Endothelial cell of umbilical vein (primary cell): Measurements from ENCODE around the gene PLXNA4. TPM values are rescaled to one million over a fixed set of nuclear protein-coding genes. Genes with fewer than 3 reads are reported as not detected.

Experiments
- BruUV-seq: library from RNA; stranded (reverse); fragments of 400-500 nt; replicated peaks from 2 replicates; lab custom pipeline; 2021; lab: Mats Ljungman, UMichigan
- CTCF ChIA-PET: fragments of 300-600, 350-600 bp; sonication (Branson Sonifier 250); formaldehyde crosslinking; loops from one replicate; lab custom pipeline; 2021; ENCODE audit warnings: antibody characterized with exemption, inconsistent platforms; lab: Charles Lee
- POLR2A ChIA-PET: fragments of 300-600, 350-600 bp; sonication (Branson Sonifier 250); formaldehyde crosslinking; loops from one replicate; lab custom pipeline; 2021; ENCODE audit warnings: antibody characterized with exemption, inconsistent platforms; lab: Charles Lee
- DNase-seq: peaks from one replicate; pipeline ENCODE4 v3.0.0-alpha.2; 2011; ENCODE audit warnings: low read depth, low spot score
- FAIRE-seq: peaks from 2 replicates; lab custom pipeline; 2011; peaks lifted over from hg19 to GRCh38; lab: Jason Lieb, UNC
- H2AFZ ChIP-seq: 2 replicates; pipeline ENCODE4 v1.6.0; 2012; ENCODE audit warnings: low read depth, low read length, control low read depth, inconsistent platforms
- H3K27ac ChIP-seq: 2 replicates; pipeline ENCODE4 v1.5.1; 2011; ENCODE audit warnings: low read depth, mild to moderate bottlenecking, control low read depth, low read length, moderate library complexity; ENCODE audit not compliant: insufficient read depth
- H3K27me3 ChIP-seq, 2 experiments: 2 replicates each; pipeline versions ENCODE4 v1.6.0 to v1.6.1; 2011; ENCODE audit warnings: low read length in 2 of 2, mixed read lengths in 1 of 2; ENCODE audit not compliant: control insufficient read depth in 2 of 2, insufficient read depth in 2 of 2
- H3K36me3 ChIP-seq, 2 experiments: 2 replicates in 1 of 2; 3 replicates in 1 of 2; pipeline ENCODE4 v1.5.1; 2011; ENCODE audit warnings: low read length in 2 of 2, mild to moderate bottlenecking in 1 of 2, moderate library complexity in 1 of 2; ENCODE audit not compliant: control insufficient read depth in 2 of 2, insufficient read depth in 2 of 2; ENCODE audit errors: extremely low read depth in 1 of 2
- H3K4me1 ChIP-seq: 3 replicates; pipeline ENCODE4 v1.5.1; 2011; ENCODE audit warnings: mild to moderate bottlenecking, low read length; ENCODE audit not compliant: control insufficient read depth, insufficient read depth; ENCODE audit errors: extremely low read depth
- H3K4me2 ChIP-seq: 2 replicates; pipeline ENCODE4 v1.6.1; 2011; ENCODE audit warnings: low read length, control low read depth, mixed read lengths; ENCODE audit not compliant: insufficient read depth
- H3K4me3 ChIP-seq, 3 experiments: fragments of 200-600 bp in 1 of 3; sonication (generic), shearing (Covaris generic) in 1 of 3; replicated peaks in 1 of 3; 2 replicates each; pipeline ENCODE4 v1.5.1; 2011 to 2016; ENCODE audit warnings: control low read depth in 3 of 3, low read length in 3 of 3, mild to moderate bottlenecking in 2 of 3, inconsistent platforms in 1 of 3, low read depth in 1 of 3, moderate library complexity in 1 of 3; ENCODE audit not compliant: insufficient read depth in 1 of 3
- H3K79me2 ChIP-seq: 2 replicates; pipeline ENCODE4 v1.6.0; 2012; ENCODE audit warnings: low read length, inconsistent platforms; ENCODE audit not compliant: control insufficient read depth, insufficient read depth
- H3K9ac ChIP-seq: replicated peaks from 2 replicates; pipeline ENCODE3; 2011; ENCODE audit warnings: low read length, control low read depth; ENCODE audit not compliant: insufficient read depth; ENCODE audit errors: extremely low read depth
- H3K9me1 ChIP-seq: replicated peaks from 3 replicates; pipeline ENCODE4 v1.6.0; 2011; ENCODE audit warnings: mild to moderate bottlenecking, low read length; ENCODE audit not compliant: control insufficient read depth, insufficient read depth; ENCODE audit errors: extremely low read depth
- H3K9me3 ChIP-seq: replicated peaks from 2 replicates; pipeline ENCODE4 v1.5.1; 2012; ENCODE audit warnings: low read length, inconsistent platforms; ENCODE audit not compliant: control insufficient read depth, insufficient read depth
- H4K20me1 ChIP-seq: replicated peaks from 2 replicates; pipeline ENCODE3; 2011; ENCODE audit warnings: mild to moderate bottlenecking, low read length; ENCODE audit not compliant: control insufficient read depth, insufficient read depth; ENCODE audit errors: extremely low read depth
- CTCF ChIP-seq, 2 donors: IDR thresholded peaks; 1 replicate in 1 of 2; 2 replicates in 1 of 2; pipeline ENCODE4 v1.5.1; 2011; ENCODE audit warnings: low read length in 2 of 2, mild to moderate bottlenecking in 2 of 2, moderate library complexity in 2 of 2, control low read depth in 1 of 2, inconsistent platforms in 1 of 2, low read depth in 1 of 2; ENCODE audit not compliant: insufficient read depth in 1 of 2; ENCODE audit errors: extremely low read depth in 1 of 2
- EZH2 ChIP-seq: IDR thresholded peaks from 2 replicates; pipeline ENCODE4 v1.6.1; 2012; ENCODE audit warnings: borderline replicate concordance, low read depth, mild to moderate bottlenecking, moderate library complexity, low read length, inconsistent platforms; ENCODE audit not compliant: severe bottlenecking
- FOS ChIP-seq: IDR thresholded peaks from 2 replicates; pipeline ENCODE4 v1.6.1; 2011; ENCODE audit warnings: mild to moderate bottlenecking, low read length, moderate library complexity, borderline replicate concordance; ENCODE audit not compliant: insufficient read depth
- GATA2 ChIP-seq: IDR thresholded peaks from 2 replicates; pipeline ENCODE4 v1.7.0; 2011; ENCODE audit warnings: low read depth, mild to moderate bottlenecking, moderate library complexity, mixed read lengths, low read length; ENCODE audit not compliant: insufficient read length, insufficient read depth
- JUN ChIP-seq: IDR thresholded peaks from 2 replicates; pipeline ENCODE4 v1.6.1; 2011; ENCODE audit warnings: borderline replicate concordance, low read depth; ENCODE audit not compliant: insufficient read length, insufficient read depth
- MAX ChIP-seq: IDR thresholded peaks from 2 replicates; pipeline ENCODE4 v1.6.1; 2011; ENCODE audit not compliant: insufficient read depth, insufficient read length
- MYC ChIP-seq: IDR thresholded peaks from one replicate; pipeline ENCODE4 v1.6.1; 2011; ENCODE audit warnings: mild to moderate bottlenecking, low read depth, low read length
- POLR2A ChIP-seq: IDR thresholded peaks from 2 replicates; pipeline ENCODE4 v1.6.1; 2012; ENCODE audit warnings: low read depth, mild to moderate bottlenecking, control low read depth, low read length
- POLR2AphosphoS5 ChIP-seq: IDR thresholded peaks from 2 replicates; pipeline ENCODE4 v1.6.1; 2012; ENCODE audit warnings: low read depth, mild to moderate bottlenecking, control low read depth, low read length, moderate library complexity; ENCODE audit not compliant: insufficient read depth
- dilution Hi-C: fragments of 300-500 bp; cut with MboI; formaldehyde crosslinking; loops from one replicate; pipeline ENCODE4 v1.15.0; 2019; ENCODE audit warnings: low sequenced_read_pairs; ENCODE audit not compliant: extremely low pct_ligation_motif_present
- intact Hi-C: fragments of 100-400 bp; cut with micrococcal nuclease; formaldehyde crosslinking; loops from one replicate; pipeline ENCODE4 v1.10.0; 2022
- polyA plus RNA-seq, 4 experiments: library from polyadenylated mRNA; depleted of rRNA in 3 of 4; stranded (reverse) in 3 of 4; unstranded in 1 of 4; fragments of >200 nt; gene quantifications; 2 replicates each; pipeline versions ENCODE4 v1.2.1 to v1.2.3, GENCODE V29; 2011 to 2012; ENCODE audit warnings: missing spikeins in 1 of 4
- total RNA-seq: library from RNA; stranded (reverse); gene quantifications from 2 replicates; pipeline ENCODE4 v1.2.3, GENCODE V29; 2021

The PLXNA4 gene
- total and polyA plus RNA-seq, 2 donors (not counting 3 experiments of a cell fraction or from before 2014, with no cell fraction given) = 12.1 to 20.4 TPM

GRCh38 chr7:132246591-132246990, 329.7 kb downstream of the PLXNA4 start:
- TF ChIP-seq MYC (no peak), MAX (no peak), EZH2 (no peak), FOS (no peak), POLR2A (no peak), POLR2AphosphoS5 (no peak), CTCF (IDR thresholded peaks at IDR 0.05; ENCODE audit: extremely low read depth in 1 of 2, insufficient read depth in 1 of 2, low read depth in 1 of 2, low read length in 2 of 2) (no peak), GATA2 (no peak), JUN (no peak)
- no peaks in the 10 kb centered on the region for H3K9me1 ChIP-seq
- H3K27ac ChIP-seq = no peak overlapping the region
- FAIRE-seq = no peak
- ChIA-PET CTCF (no interaction called here), POLR2A (no interaction called here)
- dilution Hi-C loops = no loop called here
- no peaks in the 10 kb centered on the region for H3K36me3 ChIP-seq
- no peaks in the 10 kb centered on the region for H3K9me3 ChIP-seq
- H3K4me1 ChIP-seq = no peaks in the 10 kb centered on the region
- intact Hi-C loops = no loop called here
- no TSS peak for BruUV-seq
- no peak overlapping the region for H3K4me3 ChIP-seq
- no peak overlapping the region for H3K9ac ChIP-seq
- no peak overlapping the region for H2AFZ ChIP-seq
- H3K79me2 ChIP-seq = no peaks in the 10 kb centered on the region
- no peak for DNase-seq
- H4K20me1 ChIP-seq = no peaks in the 10 kb centered on the region
- no peak overlapping the region for H3K4me2 ChIP-seq
- H3K27me3 ChIP-seq = no peaks in the 10 kb centered on the region
